ENCODE measurements around the gene PSMC5.

DNA sequence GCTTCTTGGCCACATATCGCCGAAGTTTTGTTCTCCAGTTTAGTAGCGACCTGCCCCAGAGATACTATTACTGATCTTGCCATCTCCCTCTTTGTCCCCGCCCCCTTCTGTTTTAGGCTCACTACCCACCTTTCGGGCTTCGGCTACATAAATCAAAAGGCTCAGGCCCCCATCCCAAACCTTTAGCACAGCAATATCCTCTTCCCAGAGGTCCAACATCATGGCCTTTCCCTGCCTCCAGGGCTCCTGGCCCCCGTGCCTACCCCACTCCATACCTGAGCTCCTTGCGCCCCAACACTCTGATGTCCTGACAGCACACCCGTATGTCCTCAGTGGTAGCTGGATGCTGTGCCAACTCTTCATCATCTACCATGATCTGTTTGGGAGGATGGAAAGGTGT lies 2.9 kb upstream of the PSMC5 start:
- TF ChIP-seq, protein P1, sequence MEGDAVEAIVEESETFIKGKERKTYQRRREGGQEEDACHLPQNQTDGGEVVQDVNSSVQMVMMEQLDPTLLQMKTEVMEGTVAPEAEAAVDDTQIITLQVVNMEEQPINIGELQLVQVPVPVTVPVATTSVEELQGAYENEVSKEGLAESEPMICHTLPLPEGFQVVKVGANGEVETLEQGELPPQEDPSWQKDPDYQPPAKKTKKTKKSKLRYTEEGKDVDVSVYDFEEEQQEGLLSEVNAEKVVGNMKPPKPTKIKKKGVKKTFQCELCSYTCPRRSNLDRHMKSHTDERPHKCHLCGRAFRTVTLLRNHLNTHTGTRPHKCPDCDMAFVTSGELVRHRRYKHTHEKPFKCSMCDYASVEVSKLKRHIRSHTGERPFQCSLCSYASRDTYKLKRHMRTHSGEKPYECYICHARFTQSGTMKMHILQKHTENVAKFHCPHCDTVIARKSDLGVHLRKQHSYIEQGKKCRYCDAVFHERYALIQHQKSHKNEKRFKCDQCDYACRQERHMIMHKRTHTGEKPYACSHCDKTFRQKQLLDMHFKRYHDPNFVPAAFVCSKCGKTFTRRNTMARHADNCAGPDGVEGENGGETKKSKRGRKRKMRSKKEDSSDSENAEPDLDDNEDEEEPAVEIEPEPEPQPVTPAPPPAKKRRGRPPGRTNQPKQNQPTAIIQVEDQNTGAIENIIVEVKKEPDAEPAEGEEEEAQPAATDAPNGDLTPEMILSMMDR (conservative IDR thresholded peaks at IDR 0.05 in 1 of 2, IDR thresholded peaks at IDR 0.05 in 1 of 2; ENCODE audit: extremely low read depth in 1 of 2, insufficient read depth in 1 of 2, low read depth in 1 of 2, low read length in 2 of 2): no peak
- TF ChIP-seq EZH2 (IDR thresholded peaks at IDR 0.05; ENCODE audit: borderline replicate concordance, low read length): no peak

Data from mammary epithelial cell (primary cell).